Measurements from ENCODE around the gene SAP25. TPM values are rescaled to one million over a fixed set of nuclear protein-coding genes. Genes with fewer than 3 reads are reported as not detected.

SAP25 gene
- total and polyA plus RNA-seq, 2 of the 4 experiments (the other 2 are of a cell fraction) = 1.8 TPM; not detected in 1

DNA sequence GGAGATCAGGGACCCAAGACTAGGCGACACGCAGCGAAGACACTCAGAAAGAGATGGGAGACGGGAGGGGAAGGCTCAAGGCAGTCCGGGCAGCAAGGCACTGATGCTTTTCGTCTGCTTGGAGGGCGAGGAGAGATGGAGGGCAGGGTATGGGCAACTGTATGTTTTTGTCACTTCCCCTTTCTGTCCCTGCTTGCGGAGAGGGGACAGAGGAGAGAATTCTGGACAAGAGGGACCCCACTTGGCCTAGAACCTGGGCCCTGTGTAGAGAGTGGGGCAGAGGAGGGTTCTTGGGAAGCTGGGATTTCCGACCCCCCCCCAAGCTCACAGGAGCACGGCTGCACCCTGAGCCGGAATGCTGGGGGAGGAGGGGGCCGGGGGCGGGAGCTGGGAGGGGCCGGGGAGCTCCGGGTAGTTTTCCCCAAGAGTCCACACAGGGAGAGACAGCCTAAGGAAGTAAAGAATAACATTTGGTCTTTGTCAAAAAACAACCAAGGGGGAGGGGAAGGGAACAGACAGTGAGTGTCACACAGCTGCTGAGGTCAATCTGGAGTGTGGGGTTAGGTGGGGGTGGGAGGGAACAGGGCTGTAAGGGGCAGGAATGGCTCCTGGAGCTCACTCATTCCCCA is 10.5 kb upstream of the SAP25 start:
- Histone ChIP-seq H3K27me3 (ENCODE audit: control insufficient read depth, insufficient read depth, low read length) (no peaks in the 10 kb centered on the region), H3K23ac (ENCODE audit: low read depth, low read length) (peak overlapping the region; percentile 97), H3K14ac (replicated peaks; ENCODE audit: low read depth, low read length) (peak overlapping the region; percentile 96), H2AK5ac (ENCODE audit: low read depth, low read length) (peak overlapping the region; percentile 100), H3K27ac (ENCODE audit: insufficient read depth, low read length) (peak overlapping the region; percentile 96), H3K4ac (ENCODE audit: low read depth, low read length) (peak overlapping the region; percentile 99), H4K8ac (ENCODE audit: low read depth in 2 of 2, low read length in 2 of 2) (peak overlapping the region; percentile 81 to 97; a peak in 3 of 4 replicates), H3K4me1 (ENCODE audit: control insufficient read depth, insufficient read depth, low read length) (peaks cover 12% of the 10 kb centered on the region), H4K5ac (ENCODE audit: low read depth, low read length) (peak overlapping the region; percentile 97), H2AFZ (replicated peaks; ENCODE audit: low read length, poor library complexity) (peak overlapping the region; percentile 82), H3K4me2 (ENCODE audit: low read depth, low read length) (peak overlapping the region; percentile 88), H4K20me1 (ENCODE audit: insufficient read depth, low read length) (peaks cover 39% of the 10 kb centered on the region), H2BK20ac (ENCODE audit: low read depth, low read length) (peak overlapping the region; percentile 89; the same call in 1 of the 2 replicates), H3K18ac (ENCODE audit: low read depth, low read length) (peak overlapping the region; percentile 89), H3K36me3 (ENCODE audit: control insufficient read depth, insufficient read depth, low read length) (peaks cover 32% of the 10 kb centered on the region), H3K9me3 (ENCODE audit: control insufficient read depth, insufficient read depth, low read length) (no peaks in the 10 kb centered on the region), H3K56ac (ENCODE audit: extremely low read depth, insufficient read depth, low read length) (peak overlapping the region; percentile 35), H3K79me1 (ENCODE audit: low read depth in 1 of 2, low read length in 2 of 2) (peaks cover 17 to 64% of the 10 kb centered on the region in 2 experiments), H3K9me1 (ENCODE audit: insufficient read depth, low read length) (peaks cover 5% of the 10 kb centered on the region), H3K4me3 (ENCODE audit: insufficient read depth, low read depth, low read length) (peak overlapping the region; percentile 72), H2BK5ac (ENCODE audit: low read depth, low read length, poor library complexity, severe bottlenecking) (peak overlapping the region; percentile 95), H2BK15ac (ENCODE audit: low read depth, low read length) (peak overlapping the region; percentile 74; the same call in 1 of the 3 replicates), H4K91ac (ENCODE audit: insufficient read depth, low read depth, low read length) (peak overlapping the region; percentile 99), H2BK120ac (ENCODE audit: low read depth, low read length) (peak overlapping the region; percentile 96), H2AK9ac (replicated peaks; ENCODE audit: low read depth, low read length, poor library complexity) (peak overlapping the region; percentile 98), H3K9ac (ENCODE audit: low read depth, low read length) (peak overlapping the region; percentile 91)
- BruUV-seq (replicated peaks) = no TSS peak
- ATAC-seq (ENCODE audit: low read depth) (no peak), DNase-seq (peak; percentile 45)
- ChIA-PET POLR2A (ENCODE audit: unreplicated experiment) (interaction anchor here (0.5 to 1.0 kb wide), 3 partner anchors 20 to 31 kb away, joined by 3 to 5 read pairs (median 5); partner anchors contain the start of gene MOSPD3), CTCF (interaction anchor here (0.8 to 1.6 kb wide), 2 partner anchors 34 to 106 kb away, joined by 3 to 6 read pairs; no protein-coding TSS in a partner anchor)
- dilution Hi-C loops (cut with HindIII; ENCODE audit: low sequenced_read_pairs, unreplicated experiment) = no loop called here
- 44% methylated on average over 5 of the region's 15 CpGs; no CpG with 5 or more reads in 1 of the 2 experiments for WGBS, 2 experiments (ENCODE audit: extremely low coverage in 2 of 2, insufficient read length in 1 of 2)
- intact Hi-C loops (cut with micrococcal nuclease) = loop anchor here (10.0 kb wide), 1 partner anchor 251 kb away; no protein-coding TSS in a partner anchor
- TF ChIP-seq CHD1 (IDR thresholded peaks at IDR 0.05; ENCODE audit: low read depth, low read length) (no peak), MAZ (IDR thresholded peaks at IDR 0.05; ENCODE audit: borderline replicate concordance, low read depth, low read length) (no peak; the same call in 1 of the 2 replicates), CTCF (conservative IDR thresholded peaks at IDR 0.05; ENCODE audit: low read depth, low read length) (no peak), MAFK (IDR thresholded peaks at IDR 0.05; ENCODE audit: low read depth, low read length) (no peak), MXI1 (IDR thresholded peaks at IDR 0.05; ENCODE audit: borderline replicate concordance, low read depth, low read length) (no peak), SMC3 (IDR thresholded peaks at IDR 0.05; ENCODE audit: low read depth, low read length) (no peak), RFX5 (IDR thresholded peaks at IDR 0.05; ENCODE audit: low read depth, low read length) (no peak), RCOR1 (IDR thresholded peaks at IDR 0.05; ENCODE audit: insufficient replicate concordance, low read length) (no peak), CEBPB (IDR thresholded peaks at IDR 0.05; ENCODE audit: low read depth, low read length) (no peak), NFE2L2 (IDR thresholded peaks at IDR 0.05; ENCODE audit: low read depth, low read length) (no peak)
- TF ChIP-seq, protein P1, sequence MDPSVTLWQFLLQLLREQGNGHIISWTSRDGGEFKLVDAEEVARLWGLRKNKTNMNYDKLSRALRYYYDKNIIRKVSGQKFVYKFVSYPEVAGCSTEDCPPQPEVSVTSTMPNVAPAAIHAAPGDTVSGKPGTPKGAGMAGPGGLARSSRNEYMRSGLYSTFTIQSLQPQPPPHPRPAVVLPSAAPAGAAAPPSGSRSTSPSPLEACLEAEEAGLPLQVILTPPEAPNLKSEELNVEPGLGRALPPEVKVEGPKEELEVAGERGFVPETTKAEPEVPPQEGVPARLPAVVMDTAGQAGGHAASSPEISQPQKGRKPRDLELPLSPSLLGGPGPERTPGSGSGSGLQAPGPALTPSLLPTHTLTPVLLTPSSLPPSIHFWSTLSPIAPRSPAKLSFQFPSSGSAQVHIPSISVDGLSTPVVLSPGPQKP (IDR thresholded peaks at IDR 0.05; ENCODE audit: borderline replicate concordance, low read depth, low read length) = no peak
- in situ Hi-C loops (cut with MboI; ENCODE audit: low sequenced_read_pairs) = loop anchor here (25.0 kb wide), 1 partner anchor 278 kb away; the partner anchor contains the start of genes SLC12A9 and TRIP6
